HG03097 (cell line): ENCODE data around the gene PEAK3.

Source experiments
- ATAC-seq: cut with Tn5 transposase; IDR thresholded peaks from one replicate; pipeline ENCODE4 v1.9.1; 2021; ENCODE audit not compliant: unreplicated experiment, low FRiP score

Gene PEAK3

GRCh38 chr19:2315818-2316353 lies 33.9 kb upstream of the PEAK3 start:
- no peak for ATAC-seq

- no peak for ATAC-seq
Measured at GRCh38 chr19:2315121-2315817, 33.3 kb upstream of the PEAK3 start.

- ATAC-seq, result no peak
Measured at GRCh38 chr19:2312820-2313501, 31.0 kb upstream of the PEAK3 start.

GRCh38 chr19:2311093-2311492 lies 29.1 kb upstream of the PEAK3 start:
- no peak for ATAC-seq

- no peak for ATAC-seq
Measured at GRCh38 chr19:2309734-2310362, 27.9 kb upstream of the PEAK3 start.

- no peak for ATAC-seq
Measured at GRCh38 chr19:2308114-2308556, 26.2 kb upstream of the PEAK3 start, which contains the start of gene LINGO3. LINGO3 (minus strand) TSS chr19:2308154; CDS start chr19:2291776, 16,378 bp downstream.

GRCh38 chr19:2307518-2308012 lies 25.6 kb upstream of the PEAK3 start:
- ATAC-seq, result no peak

GRCh38 chr19:2306971-2307370 lies 25.0 kb upstream of the PEAK3 start:
- ATAC-seq, result no peak

GRCh38 chr19:2306281-2306806 lies 24.4 kb upstream of the PEAK3 start:
- no peak for ATAC-seq

- ATAC-seq, result no peak
Measured at GRCh38 chr19:2305452-2306280, 23.7 kb upstream of the PEAK3 start.

GRCh38 chr19:2303211-2303798 lies 21.3 kb upstream of the PEAK3 start:
- ATAC-seq, result no peak

GRCh38 chr19:2302319-2303210 lies 20.6 kb upstream of the PEAK3 start:
- ATAC-seq, result no peak

GRCh38 chr19:2300533-2300932 lies 18.6 kb upstream of the PEAK3 start:
- ATAC-seq, result no peak

- no peak for ATAC-seq
Measured at GRCh38 chr19:2296141-2296540, 14.2 kb upstream of the PEAK3 start.

- no peak for ATAC-seq
Measured at GRCh38 chr19:2294687-2295335, 12.8 kb upstream of the PEAK3 start.

- ATAC-seq, result no peak
Measured at GRCh38 chr19:2291185-2291751, 9.3 kb upstream of the PEAK3 start.

GRCh38 chr19:2290441-2291184 lies 8.6 kb upstream of the PEAK3 start:
- no peak for ATAC-seq
